Right atrium auricular region (tissue), 2 donors: ENCODE results near the gene DOK3. TPM values are rescaled to one million over a fixed set of nuclear protein-coding genes. Genes with fewer than 3 reads are reported as not detected.

Experiments
- DNase-seq: peaks from one replicate; pipeline ENCODE4 v3.0.0-alpha.2; 2019; ENCODE audit warnings: low spot score
- H3K27ac ChIP-seq, 2 donors: fragments of 200-600 bp; sonication (generic); 1 replicate in 1 of 2; 2 replicates in 1 of 2; pipeline ENCODE4 v1.5.1; 2016 to 2019
- H3K27me3 ChIP-seq, 2 donors: fragments of 200-600 bp; sonication (generic); one replicate each; pipeline versions ENCODE4 v1.5.1 to v1.6.0; 2017 to 2019
- H3K36me3 ChIP-seq: fragments of 200-600 bp; sonication (generic); one replicate; pipeline ENCODE4 v1.5.1; 2016
- H3K4me1 ChIP-seq, 2 donors: fragments of 200-600 bp; sonication (generic); one replicate each; pipeline versions ENCODE4 v1.5.1 to v1.6.0; 2017 to 2019
- H3K4me3 ChIP-seq, 2 donors: fragments of 200-600 bp; sonication (generic); 1 replicate in 1 of 2; 2 replicates in 1 of 2; pipeline ENCODE4 v1.5.1; 2017 to 2019; ENCODE audit warnings: mild to moderate bottlenecking in 1 of 2, moderate library complexity in 1 of 2
- H3K9me3 ChIP-seq, 2 donors: fragments of 200-600 bp; sonication (generic); one replicate each; pipeline ENCODE4 v1.5.1; 2019
- total RNA-seq, 2 donors: library from RNA; depleted of rRNA; stranded (reverse); fragments of >200 nt; gene quantifications; one replicate each; pipeline ENCODE4 v1.1.0, GENCODE V29; 2016
- TF ChIP-seq, protein P1 (sequence below), 2 donors: fragments of 200-600 bp; sonication (generic); IDR thresholded peaks; one replicate each; pipeline ENCODE4 v1.5.1; 2019; ENCODE audit warnings: antibody characterized with exemption in 2 of 2

DOK3 gene
- total RNA-seq, 2 donors from 2014 or later, result 1.6 to 2.6 TPM

DNA sequence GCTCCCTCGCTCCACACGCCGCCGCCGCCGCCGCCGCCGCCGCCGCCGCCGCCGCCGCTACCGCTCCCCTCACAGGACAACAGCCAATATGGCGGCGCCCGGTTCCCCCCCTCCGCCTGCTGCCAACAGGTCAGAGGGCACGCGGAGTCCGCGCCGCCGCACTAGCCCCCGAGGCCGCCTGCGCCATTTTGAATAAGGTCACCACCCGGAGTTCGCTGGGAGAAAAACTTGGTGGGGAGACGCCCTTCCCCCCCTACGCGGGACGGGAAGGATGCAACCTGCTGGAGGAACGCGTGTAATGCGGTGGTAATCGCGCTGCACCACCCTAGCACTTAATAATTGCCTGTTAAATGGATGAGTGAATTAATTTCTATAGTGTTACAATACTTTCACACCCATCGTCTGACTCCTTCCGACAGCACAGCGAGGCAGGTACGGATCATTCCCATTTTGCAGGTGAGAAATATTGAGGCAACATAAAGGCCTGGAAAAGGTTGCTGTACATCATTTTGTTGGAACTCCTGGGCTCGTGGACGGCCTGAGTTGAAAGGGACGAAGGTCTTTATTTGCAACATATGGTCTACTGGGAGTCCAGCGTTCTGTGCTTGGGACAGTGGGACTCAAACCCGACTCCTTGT is 45.0 kb upstream of the DOK3 start, which contains the start of gene FAM193B:
TSS of gene FAM193B (minus strand) at position 90 of the 638 bp plus-strand sequence. CDS start 105 bp downstream, outside the sequence.
- peak within 1 kb of the TSS; percentile 86 to 88 for H3K27ac ChIP-seq
- DNase-seq, result peak; percentile 97
- no peaks in the 10 kb centered on the region for H3K27me3 ChIP-seq
- no peaks in the 10 kb centered on the region for H3K9me3 ChIP-seq
- H3K4me3 ChIP-seq, result peak within 1 kb of the TSS; percentile 96
- H3K36me3 ChIP-seq, result no peaks in the 10 kb centered on the region
- H3K4me1 ChIP-seq, result peaks cover 0 to 28% of the 10 kb centered on the region in 2 donors
- TF ChIP-seq, protein P1, sequence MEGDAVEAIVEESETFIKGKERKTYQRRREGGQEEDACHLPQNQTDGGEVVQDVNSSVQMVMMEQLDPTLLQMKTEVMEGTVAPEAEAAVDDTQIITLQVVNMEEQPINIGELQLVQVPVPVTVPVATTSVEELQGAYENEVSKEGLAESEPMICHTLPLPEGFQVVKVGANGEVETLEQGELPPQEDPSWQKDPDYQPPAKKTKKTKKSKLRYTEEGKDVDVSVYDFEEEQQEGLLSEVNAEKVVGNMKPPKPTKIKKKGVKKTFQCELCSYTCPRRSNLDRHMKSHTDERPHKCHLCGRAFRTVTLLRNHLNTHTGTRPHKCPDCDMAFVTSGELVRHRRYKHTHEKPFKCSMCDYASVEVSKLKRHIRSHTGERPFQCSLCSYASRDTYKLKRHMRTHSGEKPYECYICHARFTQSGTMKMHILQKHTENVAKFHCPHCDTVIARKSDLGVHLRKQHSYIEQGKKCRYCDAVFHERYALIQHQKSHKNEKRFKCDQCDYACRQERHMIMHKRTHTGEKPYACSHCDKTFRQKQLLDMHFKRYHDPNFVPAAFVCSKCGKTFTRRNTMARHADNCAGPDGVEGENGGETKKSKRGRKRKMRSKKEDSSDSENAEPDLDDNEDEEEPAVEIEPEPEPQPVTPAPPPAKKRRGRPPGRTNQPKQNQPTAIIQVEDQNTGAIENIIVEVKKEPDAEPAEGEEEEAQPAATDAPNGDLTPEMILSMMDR (IDR thresholded peaks at IDR 0.05), result no peak

DNA sequence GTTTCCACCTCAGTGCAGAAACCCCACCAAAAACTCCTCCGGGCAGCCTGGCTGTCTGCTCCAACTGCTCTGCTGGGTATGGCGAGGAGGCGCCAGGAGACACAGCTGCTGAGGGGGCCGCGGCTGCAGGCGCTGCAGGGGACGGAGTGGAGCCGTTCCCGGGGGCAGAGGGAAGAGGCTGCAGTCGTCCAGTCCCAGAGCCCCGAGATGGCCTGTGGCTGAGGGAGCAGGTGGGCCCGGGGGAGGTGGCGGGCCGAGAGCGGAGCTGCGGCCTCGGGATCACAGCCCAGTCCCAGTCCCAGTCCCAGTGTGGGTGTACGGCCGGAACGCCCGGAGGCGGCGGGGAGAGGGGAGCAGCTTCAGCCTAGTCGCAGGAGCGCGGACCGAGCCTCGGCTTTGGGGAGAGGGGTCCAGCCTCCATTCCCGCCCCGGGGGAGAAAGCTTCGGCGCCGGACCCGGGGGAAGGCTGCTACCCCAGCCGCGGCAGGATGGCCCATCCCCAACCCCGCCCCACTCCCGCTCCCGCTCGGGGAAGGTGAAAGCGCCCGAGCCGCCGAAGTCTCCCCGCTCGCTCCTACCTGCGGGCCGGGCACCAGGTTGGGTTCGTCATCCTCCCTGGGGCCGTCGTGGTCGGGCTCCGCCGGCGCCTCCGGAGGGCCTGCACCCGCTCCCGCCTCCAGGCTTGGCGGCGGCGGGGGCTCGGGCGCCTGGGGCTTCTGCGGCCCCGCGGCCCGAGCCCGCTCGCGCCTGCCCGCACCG is 44.2 kb upstream of the DOK3 start:
- Histone ChIP-seq H3K27ac (peak overlapping the region; percentile 86 to 88), H3K27me3 (no peaks in the 10 kb centered on the region), H3K4me1 (peaks cover 0 to 28% of the 10 kb centered on the region in 2 donors), H3K4me3 (peak overlapping the region; percentile 96), H3K36me3 (no peaks in the 10 kb centered on the region), H3K9me3 (no peaks in the 10 kb centered on the region)
- DNase-seq, result no peak
- TF ChIP-seq, protein P1 (IDR thresholded peaks at IDR 0.05), result no peak

DNA sequence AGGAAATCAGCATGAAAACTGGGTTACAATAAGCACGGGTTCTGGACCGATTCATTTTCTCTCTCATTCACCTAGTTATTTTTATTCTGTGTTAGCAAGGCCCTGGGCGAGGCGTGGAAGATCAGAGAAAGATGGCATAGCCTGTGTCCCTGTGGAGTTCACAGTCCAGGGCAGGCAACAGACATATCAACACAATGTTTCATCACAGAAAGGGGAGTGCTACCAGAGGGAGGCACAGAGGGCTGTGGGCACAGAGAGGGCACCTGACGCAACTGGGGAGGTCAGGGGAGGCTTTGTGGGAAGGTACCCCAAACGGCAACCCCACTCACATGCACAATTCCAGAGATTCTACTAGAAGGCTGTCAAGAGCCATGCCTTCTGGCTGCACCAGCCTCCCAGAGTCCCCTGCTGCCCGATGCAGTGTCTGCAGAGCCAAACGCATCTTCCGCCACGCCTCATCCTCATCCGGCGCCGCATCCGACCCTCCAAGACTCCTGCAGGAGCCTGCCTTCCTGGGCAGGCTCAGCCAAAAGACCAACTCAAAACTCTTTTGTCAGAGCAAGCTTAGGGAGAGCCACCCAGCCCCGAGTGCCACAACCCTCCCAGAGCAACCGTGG is 43.3 kb upstream of the DOK3 start:
- no peaks in the 10 kb centered on the region for H3K36me3 ChIP-seq
- TF ChIP-seq, protein P1 (IDR thresholded peaks at IDR 0.05), result no peak
- peak overlapping the region in 1 of 2 donors; percentile 88 for H3K27ac ChIP-seq
- peak overlapping the region; percentile 96 for H3K4me3 ChIP-seq
- no peaks in the 10 kb centered on the region for H3K9me3 ChIP-seq
- no peak for DNase-seq
- peaks cover 0 to 37% of the 10 kb centered on the region in 2 donors for H3K4me1 ChIP-seq
- H3K27me3 ChIP-seq, result no peaks in the 10 kb centered on the region

DNA sequence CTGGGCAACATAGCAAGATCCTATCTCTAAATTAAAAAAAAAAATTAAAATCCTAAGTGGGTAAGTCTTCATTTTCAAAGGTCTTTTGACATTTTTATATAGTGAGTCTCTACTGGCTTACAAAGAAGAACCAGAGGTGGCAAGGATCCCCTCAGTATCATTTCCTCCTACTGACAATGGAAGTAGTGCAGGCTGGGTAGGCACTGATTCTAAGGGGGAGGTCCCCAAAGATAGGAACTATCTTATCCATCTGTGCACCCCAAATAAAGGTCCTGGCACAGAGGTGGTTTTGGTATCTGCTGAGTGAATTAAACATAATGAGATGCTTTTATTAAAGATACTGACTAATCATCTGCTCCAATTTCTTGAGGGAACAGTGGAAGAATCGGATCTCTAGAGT is 40.5 kb upstream of the DOK3 start:
- Histone ChIP-seq H3K4me1 (peaks cover 0 to 60% of the 10 kb centered on the region in 2 donors), H3K9me3 (no peaks in the 10 kb centered on the region), H3K27ac (no peak overlapping the region), H3K36me3 (no peaks in the 10 kb centered on the region), H3K4me3 (no peak overlapping the region), H3K27me3 (no peaks in the 10 kb centered on the region)
- TF ChIP-seq, protein P1 (IDR thresholded peaks at IDR 0.05), result no peak
- DNase-seq, result no peak

DNA sequence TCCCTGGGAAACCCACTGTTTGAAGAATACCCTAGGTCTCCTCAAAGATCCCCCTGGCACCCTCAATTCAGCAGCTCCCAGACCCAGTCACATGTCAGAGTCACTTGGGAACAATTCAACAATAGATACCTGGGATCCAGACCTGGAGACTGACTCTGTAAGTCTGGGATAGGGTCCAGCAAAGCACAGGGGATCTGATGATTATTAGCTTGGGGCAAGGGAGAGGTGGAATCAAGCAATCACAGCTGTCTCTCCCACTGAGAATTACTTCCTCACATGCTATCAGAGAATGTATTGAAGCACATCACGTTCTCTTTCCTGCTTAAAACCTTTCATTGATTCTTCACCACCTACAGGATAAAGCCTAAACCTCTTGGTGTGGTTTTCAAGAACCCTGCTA is 38.9 kb upstream of the DOK3 start:
- H3K27me3 ChIP-seq, result no peaks in the 10 kb centered on the region
- TF ChIP-seq, protein P1 (IDR thresholded peaks at IDR 0.05), result no peak
- H3K4me3 ChIP-seq, result no peak overlapping the region
- no peak overlapping the region for H3K27ac ChIP-seq
- H3K9me3 ChIP-seq, result no peaks in the 10 kb centered on the region
- peaks cover 0 to 64% of the 10 kb centered on the region in 2 donors for H3K4me1 ChIP-seq
- DNase-seq, result no peak
- no peaks in the 10 kb centered on the region for H3K36me3 ChIP-seq
